HG03439 (cell line): Measurements from ENCODE around the gene DRC7.

Source experiments
- ATAC-seq: cut with Tn5 transposase; IDR thresholded peaks from one replicate; pipeline ENCODE4 v1.9.1; 2021; ENCODE audit warnings: mild to moderate bottlenecking, moderate library complexity; ENCODE audit not compliant: unreplicated experiment

Gene DRC7

GRCh38 chr16:57748596-57748995 is 54.0 kb downstream of the DRC7 start:
- no peak for ATAC-seq

- ATAC-seq: no peak
Observed at GRCh38 chr16:57749101-57749692, 54.6 kb downstream of the DRC7 start.

GRCh38 chr16:57749856-57750452 is 55.3 kb downstream of the DRC7 start:
- ATAC-seq: no peak

- ATAC-seq: no peak
Observed at GRCh38 chr16:57750796-57751538, 56.4 kb downstream of the DRC7 start.

- ATAC-seq: no peak
Observed at GRCh38 chr16:57751539-57752202, 57.1 kb downstream of the DRC7 start.

- ATAC-seq: no peak
Observed at GRCh38 chr16:57752203-57752580, 57.6 kb downstream of the DRC7 start.

- ATAC-seq: no peak
Observed at GRCh38 chr16:57752581-57753447, 58.2 kb downstream of the DRC7 start.

- ATAC-seq: no peak
Observed at GRCh38 chr16:57753448-57754353, 59.1 kb downstream of the DRC7 start.

GRCh38 chr16:57754354-57755060 is 59.9 kb downstream of the DRC7 start:
- no peak for ATAC-seq

GRCh38 chr16:57755061-57755684 is 60.6 kb downstream of the DRC7 start:
- ATAC-seq: no peak

GRCh38 chr16:57755726-57756423 is 61.3 kb downstream of the DRC7 start:
- no peak for ATAC-seq

GRCh38 chr16:57756424-57757325 is 62.1 kb downstream of the DRC7 start:
- ATAC-seq: no peak

GRCh38 chr16:57757326-57757786 is 62.8 kb downstream of the DRC7 start:
- no peak for ATAC-seq

- no peak for ATAC-seq
Observed at GRCh38 chr16:57757883-57758282, 63.3 kb downstream of the DRC7 start.

- no peak for ATAC-seq
Observed at GRCh38 chr16:57758331-57759117, 63.9 kb downstream of the DRC7 start.

- ATAC-seq: no peak
Observed at GRCh38 chr16:57759131-57759530, 64.5 kb downstream of the DRC7 start.
